Stimulated activated CD4-positive, alpha-beta T cell treated with anti-CD3 and anti-CD28 coated beads, Interleukin-4, amount 100 ng/mL, for 24 hours (primary cell): ENCODE data around the gene CARD9.

Experiments
- DNase-seq: peaks from one replicate; pipeline ENCODE4 v3.0.0-alpha.2; 2020

Gene CARD9

DNA sequence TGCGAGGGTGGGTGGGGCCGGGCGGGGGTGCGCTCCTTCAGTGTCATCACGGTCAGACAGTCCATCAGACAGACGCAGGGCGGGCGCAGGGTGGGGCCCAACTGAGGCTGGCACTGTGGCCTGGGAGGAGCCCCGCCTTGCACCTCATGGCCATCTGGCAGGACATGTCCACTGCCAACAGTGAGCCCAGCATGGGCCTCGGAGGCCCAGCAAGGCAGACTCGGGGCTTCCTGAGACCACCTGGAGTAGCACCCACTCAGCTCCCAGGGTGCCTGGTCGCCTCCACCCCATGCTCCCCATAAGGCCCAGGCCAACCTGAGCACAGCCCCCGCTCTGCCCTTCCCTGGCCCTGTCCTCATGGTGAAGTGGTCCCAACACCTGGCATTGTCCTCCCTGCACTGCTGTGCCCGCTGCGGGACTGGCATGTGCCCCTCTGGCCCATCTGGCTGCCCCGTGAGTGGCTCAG is 54.7 kb downstream of the CARD9 start:
- DNase-seq = no peak

DNA sequence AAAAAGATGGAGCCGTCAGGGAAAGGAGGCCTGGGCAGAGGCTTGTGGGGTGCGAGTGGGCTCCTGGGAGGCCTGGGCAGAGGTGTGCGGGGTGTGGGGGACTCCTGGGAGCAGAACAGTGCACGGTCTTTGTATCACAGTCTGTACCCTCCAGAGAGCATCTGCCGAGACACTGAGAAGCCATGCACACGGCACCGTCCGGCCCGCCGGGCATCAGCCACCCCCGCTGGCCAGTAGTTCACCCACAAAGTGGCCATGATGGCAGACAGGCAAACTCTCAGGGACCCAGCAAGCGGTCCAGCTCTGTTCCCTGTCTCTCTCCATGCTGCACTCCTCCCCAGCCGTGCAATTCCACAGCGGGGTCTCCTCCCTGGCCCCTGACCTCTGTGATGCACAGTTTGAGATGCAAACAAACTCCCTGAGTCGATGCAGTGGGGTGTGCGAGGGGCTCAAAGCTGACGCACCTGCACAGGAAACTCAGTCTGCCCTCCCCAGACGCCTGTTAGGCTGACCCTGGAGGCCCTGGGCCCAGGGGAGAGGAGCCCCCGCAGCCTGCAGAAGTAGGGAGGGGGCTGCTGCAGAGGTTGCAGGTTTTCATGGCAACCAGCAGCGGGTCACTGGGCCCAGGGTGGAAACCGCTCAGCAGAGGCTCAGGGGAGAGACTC is 55.2 kb downstream of the CARD9 start:
- DNase-seq = no peak

- no peak for DNase-seq
Observed at GRCh38 chr9:136317695-136318094, 55.8 kb downstream of the CARD9 start.

DNA sequence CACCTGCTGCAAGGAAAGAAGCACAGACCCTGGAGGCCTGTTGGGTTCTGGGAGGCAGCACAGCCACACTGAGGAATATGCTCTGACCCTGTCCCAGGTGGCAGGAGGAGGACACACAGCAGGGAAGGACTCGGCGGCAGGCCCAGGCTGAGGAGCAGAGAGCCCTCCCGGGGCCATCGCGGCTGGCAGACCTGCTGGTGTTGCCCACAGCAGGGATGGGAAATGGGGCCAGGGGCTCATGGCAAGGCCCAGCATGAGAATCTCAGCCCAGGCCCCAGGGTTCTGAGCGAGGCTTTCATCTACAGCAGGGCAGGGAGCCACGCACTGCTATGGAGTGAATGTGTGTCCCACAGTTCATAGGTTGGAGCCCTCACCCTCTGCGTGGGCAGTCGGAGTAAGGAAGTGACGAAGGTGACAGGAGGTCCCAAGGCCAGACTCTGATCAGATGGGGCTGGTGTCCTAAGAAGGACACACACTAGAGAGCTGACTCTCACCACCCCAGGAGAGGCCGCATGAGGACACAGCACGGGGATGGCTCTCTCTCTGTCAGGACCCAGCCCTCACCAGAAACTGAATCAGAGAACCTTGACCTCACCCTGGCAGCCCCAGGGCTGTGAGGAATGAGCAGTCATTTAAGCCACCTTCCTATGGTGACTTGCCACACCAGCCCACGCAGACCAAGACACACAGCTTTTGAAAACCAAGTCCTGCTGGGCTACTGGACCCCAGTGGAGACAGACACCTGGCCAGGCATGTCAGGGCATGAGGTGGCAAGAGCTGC is 56.4 kb downstream of the CARD9 start:
- DNase-seq = no peak

GRCh38 chr9:136316271-136316751 is 57.2 kb downstream of the CARD9 start:
- no peak for DNase-seq

DNA sequence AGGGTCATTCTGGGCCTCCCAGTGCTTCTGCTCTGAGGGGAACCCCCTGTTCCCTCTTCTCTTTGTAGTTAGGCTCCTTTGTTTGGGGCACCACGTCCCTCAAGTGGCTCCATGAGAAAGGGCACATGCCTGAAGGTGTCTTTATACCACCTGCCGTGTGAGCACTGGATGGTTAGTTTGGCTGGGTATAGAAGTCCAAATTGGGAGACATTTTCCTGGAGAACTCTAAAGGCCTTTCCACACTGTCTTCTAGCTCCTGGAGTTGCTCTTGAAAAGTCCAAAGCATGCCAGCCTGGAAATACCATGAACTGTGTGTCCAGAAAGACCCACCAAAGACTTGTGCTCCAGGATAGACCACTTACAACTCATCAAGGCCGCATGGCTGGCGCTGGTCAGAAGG is 58.5 kb downstream of the CARD9 start:
- DNase-seq = no peak

GRCh38 chr9:136314056-136314416 is 59.4 kb downstream of the CARD9 start:
- DNase-seq = no peak
